ENCODE data around the gene OLFML2A.

- TF ChIP-seq CTCF (IDR thresholded peaks at IDR 0.05; ENCODE audit: low read depth, low read length) (no peak), EZH2phosphoT487 (IDR thresholded peaks at IDR 0.05; ENCODE audit: low read depth) (no peak)
Measured at GRCh38 chr9:124813501-124814163, 36.7 kb downstream of the OLFML2A start.
